ENCODE measurements around the gene TOMM5. TPM values are rescaled to one million over a fixed set of nuclear protein-coding genes. Genes with fewer than 3 reads are reported as not detected.

The TOMM5 gene
- total and polyA plus RNA-seq, 2 of the 13 experiments (the other 11 are each of a cell fraction or from before 2014, with no cell fraction given), result 147 to 315 TPM

GRCh38 chr9:37575921-37576721, 16.3 kb downstream of the TOMM5 start, which contains the start of gene FBXO10 (continued):
- TF ChIP-seq YEATS2 (CRISPR knock-in tag; IDR thresholded peaks at IDR 0.05; ENCODE audit: borderline replicate concordance) (0 out of 2 replicates have a peak, but pooled peaks have one; percentile 19), ZNF382 (CRISPR knock-in tag; IDR thresholded peaks at IDR 0.05; ENCODE audit: borderline replicate concordance) (no peak), NCOR1 (IDR thresholded peaks at IDR 0.05; ENCODE audit: borderline replicate concordance, low read length) (no peak), KLF6 (CRISPR knock-in tag; IDR thresholded peaks at IDR 0.05) (no peak), ZNF251 (CRISPR knock-in tag; IDR thresholded peaks at IDR 0.05) (no peak), KAT8 (CRISPR knock-in tag; IDR thresholded peaks at IDR 0.05) (peak; percentile 46; the same call in 1 of the 2 replicates), ZNF883 (CRISPR knock-in tag; IDR thresholded peaks at IDR 0.05; ENCODE audit: not compliant biosample characterization) (no peak), AGO2 (optimal IDR thresholded peaks at IDR 0.05; ENCODE audit: low read depth, low read length) (peak; percentile 88), SAP130 (CRISPR knock-in tag; IDR thresholded peaks at IDR 0.05; ENCODE audit: low read depth) (peak; percentile 76), AHR (CRISPR knock-in tag; IDR thresholded peaks at IDR 0.05) (no peak), HOXA3 (CRISPR knock-in tag; IDR thresholded peaks at IDR 0.05) (peak; percentile 69), TEAD2 (CRISPR knock-in tag; IDR thresholded peaks at IDR 0.05) (no peak), ZNF276 (CRISPR knock-in tag; IDR thresholded peaks at IDR 0.05; ENCODE audit: low read depth) (peak; percentile 42; the same call in 1 of the 2 replicates), REXO4 (CRISPR knock-in tag; IDR thresholded peaks at IDR 0.05; ENCODE audit: borderline replicate concordance) (no peak)

Data from HepG2 (cell line).